Spleen (tissue), 7 donors: Measurements from ENCODE around the gene AMOTL1.

Experiments used
- POLR2A ChIP-seq, 3 donors: fragments of 450-650 bp; IDR thresholded peaks; one replicate each; pipeline ENCODE4 v1.5.1; 2017; ENCODE audit warnings: antibody characterized with exemption in 3 of 3, mild to moderate bottlenecking in 1 of 3
- TF ChIP-seq, protein P1 (sequence below), 11 experiments: fragments of 200-600 bp in 7 of 11; fragments of 450-650 bp in 4 of 11; sonication (generic) in 4 of 11; IDR thresholded peaks in 8 of 11; conservative IDR thresholded peaks in 3 of 11; 1 replicate in 7 of 11; 2 replicates in 4 of 11; pipeline versions ENCODE4 v1.4.0 to v1.8.0; 2016 to 2021; ENCODE audit warnings: antibody characterized with exemption in 11 of 11, inconsistent platforms in 4 of 11, mild to moderate bottlenecking in 1 of 11
- donor health status: DM: no; HTN: no; CAD: no; lungs with moderate emphysema.
- donor health status: DM: no; HTN: no; CAD: no.
- donor health status: DM: no; HTN: no; CAD: no.

DNA sequence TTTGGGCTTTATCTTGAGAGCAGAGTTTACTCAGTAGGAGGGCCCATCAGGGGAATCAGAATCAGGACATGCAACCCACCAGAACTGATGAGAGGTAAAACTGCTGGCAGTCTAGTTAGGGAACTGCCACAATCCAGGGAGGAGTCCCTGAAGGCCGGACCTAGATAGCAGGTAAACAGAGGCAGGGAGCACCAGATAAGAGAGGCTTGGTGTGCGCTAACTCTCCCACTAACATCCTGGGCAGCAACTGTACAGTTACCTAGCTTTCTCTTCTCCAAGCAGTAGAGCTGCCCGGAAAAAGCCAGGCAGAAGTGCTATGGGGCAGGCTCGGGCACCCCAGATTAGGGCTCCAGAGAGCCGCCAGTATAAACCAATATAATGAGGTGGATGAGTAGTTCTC is 865 bp upstream of the AMOTL1 start:
- TF ChIP-seq POLR2A (IDR thresholded peaks at IDR 0.05): no peak
- TF ChIP-seq, protein P1, sequence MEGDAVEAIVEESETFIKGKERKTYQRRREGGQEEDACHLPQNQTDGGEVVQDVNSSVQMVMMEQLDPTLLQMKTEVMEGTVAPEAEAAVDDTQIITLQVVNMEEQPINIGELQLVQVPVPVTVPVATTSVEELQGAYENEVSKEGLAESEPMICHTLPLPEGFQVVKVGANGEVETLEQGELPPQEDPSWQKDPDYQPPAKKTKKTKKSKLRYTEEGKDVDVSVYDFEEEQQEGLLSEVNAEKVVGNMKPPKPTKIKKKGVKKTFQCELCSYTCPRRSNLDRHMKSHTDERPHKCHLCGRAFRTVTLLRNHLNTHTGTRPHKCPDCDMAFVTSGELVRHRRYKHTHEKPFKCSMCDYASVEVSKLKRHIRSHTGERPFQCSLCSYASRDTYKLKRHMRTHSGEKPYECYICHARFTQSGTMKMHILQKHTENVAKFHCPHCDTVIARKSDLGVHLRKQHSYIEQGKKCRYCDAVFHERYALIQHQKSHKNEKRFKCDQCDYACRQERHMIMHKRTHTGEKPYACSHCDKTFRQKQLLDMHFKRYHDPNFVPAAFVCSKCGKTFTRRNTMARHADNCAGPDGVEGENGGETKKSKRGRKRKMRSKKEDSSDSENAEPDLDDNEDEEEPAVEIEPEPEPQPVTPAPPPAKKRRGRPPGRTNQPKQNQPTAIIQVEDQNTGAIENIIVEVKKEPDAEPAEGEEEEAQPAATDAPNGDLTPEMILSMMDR (IDR thresholded peaks at IDR 0.05 in 8 of 11, conservative IDR thresholded peaks at IDR 0.05 in 3 of 11): no peak
